CD4-positive, alpha-beta T cell treated with Interferon gamma for 1 hour (primary cell): ENCODE measurements around the gene MARCHF4.
A peak's percentile ranks its signal among the peaks of the same experiment; 100 is the strongest.
"Not testable (repeated sequence)": the region's sequence is repeated elsewhere in the genome, so short reads cannot be mapped to it uniquely, and the experiment has no call there.

Experiments used
- DNase-seq: peaks from one replicate; pipeline ENCODE4 v3.0.0-alpha.2; 2020

MARCHF4 gene

GRCh38 chr2:216391401-216391800 lies 19.1 kb upstream of the MARCHF4 start:
- DNase-seq: no peak

- DNase-seq: no peak
Measured at GRCh38 chr2:216389570-216389969, 17.3 kb upstream of the MARCHF4 start.

GRCh38 chr2:216388046-216388884 lies 16.0 kb upstream of the MARCHF4 start:
- no peak for DNase-seq

- DNase-seq: no peak
Measured at GRCh38 chr2:216387262-216387661, 15.0 kb upstream of the MARCHF4 start.

- no peak for DNase-seq
Measured at GRCh38 chr2:216385478-216385877, 13.2 kb upstream of the MARCHF4 start.

GRCh38 chr2:216384409-216384808 lies 12.1 kb upstream of the MARCHF4 start:
- DNase-seq: not testable (repeated sequence)

GRCh38 chr2:216379977-216380376 lies 7.7 kb upstream of the MARCHF4 start:
- no peak for DNase-seq

- no peak for DNase-seq
Measured at GRCh38 chr2:216375286-216375685, 3.0 kb upstream of the MARCHF4 start.

- no peak for DNase-seq
Measured at GRCh38 chr2:216373896-216374295, 1.6 kb upstream of the MARCHF4 start.

- DNase-seq: no peak
Measured at GRCh38 chr2:216372761-216373291, 543 bp upstream of the MARCHF4 start.

- no peak for DNase-seq
Measured at GRCh38 chr2:216370961-216371712, 1.1 kb downstream of the MARCHF4 start.

GRCh38 chr2:216369821-216370220 lies 2.5 kb downstream of the MARCHF4 start:
- DNase-seq: no peak

- DNase-seq: no peak
Measured at GRCh38 chr2:216366777-216367471, 5.4 kb downstream of the MARCHF4 start.

- DNase-seq: no peak
Measured at GRCh38 chr2:216365518-216365917, 6.8 kb downstream of the MARCHF4 start.

- DNase-seq: no peak
Measured at GRCh38 chr2:216363221-216363620, 9.1 kb downstream of the MARCHF4 start.

GRCh38 chr2:216362730-216363129 lies 9.6 kb downstream of the MARCHF4 start:
- DNase-seq: no peak

GRCh38 chr2:216355711-216356110 lies 16.6 kb downstream of the MARCHF4 start:
- DNase-seq: no peak

- DNase-seq: no peak
Measured at GRCh38 chr2:216354306-216354705, 18.0 kb downstream of the MARCHF4 start.

- no peak for DNase-seq
Measured at GRCh38 chr2:216352653-216353270, 19.5 kb downstream of the MARCHF4 start.

GRCh38 chr2:216351172-216351925 lies 20.9 kb downstream of the MARCHF4 start:
- DNase-seq: no peak

GRCh38 chr2:216350214-216350791 lies 22.0 kb downstream of the MARCHF4 start:
- DNase-seq: peak; percentile 32

GRCh38 chr2:216349366-216349765 lies 22.9 kb downstream of the MARCHF4 start:
- no peak for DNase-seq
